Omental fat pad (tissue), 4 donors: ENCODE results near the gene NKX2-8. TPM values are rescaled to one million over a fixed set of nuclear protein-coding genes. Genes with fewer than 3 reads are reported as not detected.

Experiments
- ATAC-seq: fragments of 150-250 bp; one replicate; pipeline ENCODE4 v1.9.1; 2016; ENCODE audit warnings: mild to moderate bottlenecking, moderate library complexity; ENCODE audit not compliant: low FRiP score
- DNase-seq: peaks from one replicate; pipeline ENCODE4 v3.0.0-alpha.2; 2019; ENCODE audit warnings: low spot score
- CTCF ChIP-seq, 3 donors: fragments of 450-650 bp; IDR thresholded peaks; one replicate each; pipeline ENCODE4 v1.5.1; 2016 to 2017; ENCODE audit warnings: antibody characterized with exemption in 3 of 3, mild to moderate bottlenecking in 3 of 3, moderate library complexity in 2 of 3
- total RNA-seq, 4 donors: library from RNA; depleted of rRNA; stranded (reverse); fragments of >200 nt; gene quantifications; one replicate each; pipeline ENCODE4 v1.1.0, GENCODE V29; 2016

Gene NKX2-8
- total RNA-seq, 4 donors from 2014 or later: not detected

GRCh38 chr14:36580141-36580855, 2.1 kb downstream of the NKX2-8 start:
- TF ChIP-seq CTCF (IDR thresholded peaks at IDR 0.05): no peak
- ATAC-seq (no peak), DNase-seq (no peak)

- no peak for DNase-seq
These were observed 2.8 kb downstream of the NKX2-8 start for GRCh38 chr14:36579573-36580140.

DNA sequence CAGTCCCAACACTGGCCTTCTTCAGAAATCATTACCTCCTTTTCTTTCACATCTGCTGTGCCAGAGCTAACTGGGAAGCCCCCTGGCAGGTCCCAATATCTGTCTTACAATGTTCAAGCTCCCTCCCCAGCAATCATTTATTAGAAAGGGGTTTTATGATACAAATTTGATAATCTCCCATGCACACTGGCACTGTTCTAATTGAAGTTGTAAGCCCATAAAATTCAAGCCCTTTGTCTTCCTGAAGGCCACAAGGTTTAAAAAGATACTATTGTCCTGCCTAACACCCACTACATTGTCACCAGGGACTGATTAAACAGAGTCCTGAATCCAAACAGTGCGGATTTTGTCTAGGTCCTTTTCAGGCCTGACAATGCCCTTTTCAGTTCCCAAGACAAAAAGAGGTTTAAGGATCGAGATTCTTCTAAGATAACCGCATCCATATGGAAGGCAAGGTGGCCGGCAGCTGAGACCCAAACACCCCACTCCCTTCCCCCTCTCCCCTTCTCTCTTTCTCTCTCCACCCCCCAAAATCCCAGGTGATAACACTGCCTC, 3.3 kb downstream of the NKX2-8 start:
- DNase-seq (no peak), ATAC-seq (no peak)
- no peak for TF ChIP-seq CTCF (IDR thresholded peaks at IDR 0.05)

More at GRCh38 chr14:36579573-36580140, 2.8 kb downstream of the NKX2-8 start:
- no peak for TF ChIP-seq CTCF (IDR thresholded peaks at IDR 0.05)
- no peak for ATAC-seq

DNA sequence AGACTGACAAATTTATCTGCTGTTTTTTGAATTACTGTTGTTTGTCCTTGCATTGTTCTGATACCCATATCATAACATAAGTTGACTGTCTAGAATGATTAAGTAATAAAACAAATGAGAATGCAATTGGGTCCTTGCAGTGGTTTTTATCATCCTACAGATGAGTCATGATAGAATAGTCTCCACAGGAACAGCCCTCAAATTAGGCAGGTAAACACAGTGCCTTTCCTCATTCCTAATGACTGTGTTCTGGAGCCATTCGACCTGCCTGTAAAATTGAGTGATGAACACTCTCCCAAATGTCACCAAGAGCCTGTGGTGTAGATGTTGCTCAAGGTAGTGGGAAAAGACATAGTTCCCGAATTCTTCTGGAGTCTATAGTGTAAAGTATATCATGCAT, 12.3 kb downstream of the NKX2-8 start:
- DNase-seq: no peak
- no peak for TF ChIP-seq CTCF (IDR thresholded peaks at IDR 0.05)
- ATAC-seq: no peak

DNA sequence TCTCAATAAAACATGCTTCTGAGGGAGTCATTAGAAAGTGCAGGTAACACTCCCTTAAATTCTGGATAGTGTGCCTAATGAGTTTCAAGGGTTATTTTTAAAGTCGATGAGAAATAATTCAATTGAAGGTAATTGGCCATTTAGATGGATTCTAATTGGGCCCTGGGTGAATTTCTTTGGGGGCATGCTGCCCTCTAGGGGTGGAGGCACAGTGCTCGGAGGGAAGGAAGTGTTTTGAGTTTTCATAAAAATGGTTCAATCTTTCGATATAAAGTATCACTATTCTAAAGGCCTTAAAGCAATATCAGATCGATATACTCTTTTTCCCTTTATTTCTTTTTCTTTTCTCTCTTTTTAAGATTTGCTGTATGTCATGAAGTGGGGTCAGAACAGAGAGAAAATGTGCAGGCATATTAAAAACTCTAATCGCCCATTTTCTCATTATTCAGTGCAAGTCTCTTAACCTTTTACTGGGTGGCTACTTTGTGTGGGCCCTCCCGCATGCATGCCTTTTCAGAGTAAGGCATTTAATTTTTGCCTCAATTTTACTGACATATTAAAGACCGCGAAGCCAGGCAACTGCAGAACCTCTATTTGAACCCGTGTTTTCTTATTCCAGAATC, 25.5 kb downstream of the NKX2-8 start:
- no peak for ATAC-seq
- no peak for TF ChIP-seq CTCF (IDR thresholded peaks at IDR 0.05)
- DNase-seq: no peak

GRCh38 chr14:36555998-36556743, 26.2 kb downstream of the NKX2-8 start:
- ATAC-seq (no peak), DNase-seq (no peak)
- no peak for TF ChIP-seq CTCF (IDR thresholded peaks at IDR 0.05)
